Measurements from ENCODE around the gene ARSA.
"Not testable (repeated sequence)": the region's sequence is repeated elsewhere in the genome, so short reads cannot be mapped to it uniquely, and the experiment has no call there.

Gene ARSA

GRCh38 chr22:50621356-50621880 is 6.5 kb downstream of the ARSA start:
- Histone ChIP-seq H3K4me3 (peak overlapping the region; percentile 49 to 69 (median 56)), H3K36me3 (peaks cover 0 to 17% (median 8%) of the 10 kb centered on the region in 11 experiments; a peak in 11 of 22 replicates), H3K4me1 (peaks cover 30 to 57% (median 43%) of the 10 kb centered on the region in 10 experiments), H3K9ac (peak overlapping the region; percentile 36 to 75 (median 56); a peak in 20 of 22 replicates), H3K9me3 (replicated peaks in 1 of 11) (no peaks in the 10 kb centered on the region), H3K27me3 (no peaks in the 10 kb centered on the region), H3K27ac (peak overlapping the region in 10 of 11 experiments; percentile 29 to 71 (median 48); a peak in 19 of 22 replicates), H3K4me2 (peak overlapping the region; percentile 88 to 100 (median 96)), H4K20me1 (peaks cover 0 to 25% (median 0%) of the 10 kb centered on the region in 11 experiments; a peak in 6 of 22 replicates)
- TF ChIP-seq Cebpa-rat (IDR thresholded peaks at IDR 0.05), result no peak

DNA sequence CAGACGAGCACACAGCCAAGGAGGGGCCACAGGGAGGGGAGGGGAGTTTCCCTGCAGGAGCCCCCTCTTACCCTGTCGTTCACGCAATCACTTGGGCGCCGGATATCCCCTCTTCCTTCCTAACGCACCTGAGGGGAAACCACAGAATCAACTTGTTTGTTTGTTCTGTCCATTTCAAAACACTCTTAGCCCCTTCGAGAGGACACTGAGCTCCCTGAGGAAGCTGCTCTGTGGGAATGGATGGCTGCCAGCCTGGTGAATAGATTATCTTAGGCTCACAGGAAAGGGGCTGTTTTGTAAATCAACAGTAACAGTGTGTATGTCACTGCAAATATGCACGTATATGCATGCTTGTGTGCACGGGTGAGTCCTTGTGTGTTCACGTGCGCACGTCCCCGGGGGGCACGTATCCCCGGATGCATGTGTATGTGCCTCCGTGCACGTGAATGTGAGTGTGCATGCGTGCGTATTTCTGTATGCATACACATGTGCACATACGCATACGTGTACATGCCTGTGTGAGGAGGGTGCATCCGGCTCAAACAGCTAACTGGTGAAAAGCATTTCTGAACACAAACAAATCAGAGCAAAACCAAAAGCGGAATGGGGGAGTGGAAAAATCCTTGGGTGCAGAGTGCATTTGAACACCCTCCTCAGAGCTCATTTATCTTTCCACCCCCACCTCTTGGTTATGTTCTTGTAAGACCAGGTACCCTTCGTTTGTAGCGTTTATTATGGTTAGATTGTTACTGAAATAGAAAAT is 7.2 kb downstream of the ARSA start:
- no peaks in the 10 kb centered on the region for H3K9me3 ChIP-seq (replicated peaks in 1 of 11)
- peak overlapping the region in 6 of 11 experiments; percentile 6 to 71 (median 60); a peak in 10 of 22 replicates for H3K27ac ChIP-seq
- TF ChIP-seq Cebpa-rat (IDR thresholded peaks at IDR 0.05), result peak in 2 of 11 experiments; percentile 40 to 66; a peak in 3 of 22 replicates
- H3K9ac ChIP-seq, result peak overlapping the region in 10 of 11 experiments; percentile 36 to 75 (median 56); a peak in 19 of 22 replicates
- H3K4me1 ChIP-seq, result peaks cover 27 to 51% (median 39%) of the 10 kb centered on the region in 10 experiments
- peak overlapping the region; percentile 49 to 69 (median 56) for H3K4me3 ChIP-seq
- no peaks in the 10 kb centered on the region for H3K27me3 ChIP-seq
- peak overlapping the region; percentile 88 to 100 (median 96) for H3K4me2 ChIP-seq
- H4K20me1 ChIP-seq, result peaks cover 0 to 19% (median 0%) of the 10 kb centered on the region in 11 experiments; a peak in 3 of 22 replicates
- H3K36me3 ChIP-seq, result peaks cover 0 to 11% (median 4%) of the 10 kb centered on the region in 11 experiments; a peak in 11 of 22 replicates

GRCh38 chr22:50614296-50614695 is 13.7 kb downstream of the ARSA start:
- H3K4me2 ChIP-seq; H3K27ac ChIP-seq; H3K4me1 ChIP-seq; H3K27me3 ChIP-seq; H4K20me1 ChIP-seq; H3K36me3 ChIP-seq; H3K4me3 ChIP-seq; H3K9ac ChIP-seq; H3K9me3 ChIP-seq (replicated peaks in 1 of 11): not testable (repeated sequence)

- peaks cover 0 to 8% (median 0%) of the 10 kb centered on the region in 11 experiments; a peak in 2 of 22 replicates for H4K20me1 ChIP-seq
- H3K36me3 ChIP-seq, result no peaks in the 10 kb centered on the region
- H3K27me3 ChIP-seq, result no peaks in the 10 kb centered on the region; a peak in 3 of 22 replicates
- H3K27ac ChIP-seq, result no peak overlapping the region
- TF ChIP-seq Cebpa-rat (IDR thresholded peaks at IDR 0.05), result no peak
- H3K4me1 ChIP-seq, result peaks cover 0 to 7% (median 0%) of the 10 kb centered on the region in 10 experiments; a peak in 1 of 20 replicates
- no peaks in the 10 kb centered on the region for H3K9me3 ChIP-seq (replicated peaks in 1 of 11)
- no peak overlapping the region for H3K9ac ChIP-seq
- H3K4me3 ChIP-seq, result no peak overlapping the region
- H3K4me2 ChIP-seq, result no peak overlapping the region
Observed at GRCh38 chr22:50613291-50613981, 14.5 kb downstream of the ARSA start.

DNA sequence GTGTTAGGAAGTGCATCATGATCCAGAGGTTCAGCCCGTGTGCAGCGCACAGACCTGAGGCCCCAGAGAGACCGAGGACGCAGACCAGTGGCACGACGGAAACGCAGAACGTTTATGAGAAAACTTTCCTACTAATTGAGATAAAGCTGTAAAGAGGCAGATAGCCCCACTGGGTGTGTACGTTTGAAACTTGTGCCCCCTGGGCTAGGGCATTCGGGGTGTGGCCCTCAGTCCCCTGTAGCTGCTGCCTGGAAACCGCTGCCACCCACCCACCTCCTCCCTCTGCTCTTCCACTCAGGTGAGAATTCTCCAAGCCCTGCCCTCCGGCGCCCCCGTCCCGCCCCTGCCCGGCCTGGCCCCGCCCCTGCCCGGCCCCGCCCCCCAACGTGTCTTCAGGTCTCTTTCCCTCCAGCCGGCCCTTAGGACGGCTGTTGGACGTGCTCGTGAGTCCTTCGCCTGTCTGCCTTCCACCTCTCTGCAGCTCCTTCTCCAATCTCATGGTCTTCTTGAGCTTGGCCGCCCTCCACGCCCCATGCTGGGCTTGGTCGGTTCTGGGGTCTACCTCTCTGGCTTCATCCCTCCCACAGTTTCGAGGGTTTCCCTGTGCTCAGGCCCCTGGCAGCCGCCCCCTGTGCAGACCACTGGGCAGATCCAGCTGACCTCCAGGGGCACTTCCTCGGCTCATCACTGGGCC is 15.3 kb downstream of the ARSA start:
- H3K36me3 ChIP-seq, result no peaks in the 10 kb centered on the region
- no peak overlapping the region for H3K4me2 ChIP-seq
- H3K4me1 ChIP-seq, result peaks cover 0 to 7% (median 0%) of the 10 kb centered on the region in 10 experiments; a peak in 1 of 20 replicates
- H3K9me3 ChIP-seq (replicated peaks in 1 of 11), result no peaks in the 10 kb centered on the region
- peaks cover 0 to 14% (median 0%) of the 10 kb centered on the region in 11 experiments; a peak in 3 of 22 replicates for H4K20me1 ChIP-seq
- no peak overlapping the region for H3K9ac ChIP-seq
- no peak for TF ChIP-seq Cebpa-rat (IDR thresholded peaks at IDR 0.05)
- H3K4me3 ChIP-seq, result no peak overlapping the region
- no peak overlapping the region for H3K27ac ChIP-seq
- peaks cover 0 to 6% (median 2%) of the 10 kb centered on the region in 11 experiments; a peak in 7 of 22 replicates for H3K27me3 ChIP-seq

DNA sequence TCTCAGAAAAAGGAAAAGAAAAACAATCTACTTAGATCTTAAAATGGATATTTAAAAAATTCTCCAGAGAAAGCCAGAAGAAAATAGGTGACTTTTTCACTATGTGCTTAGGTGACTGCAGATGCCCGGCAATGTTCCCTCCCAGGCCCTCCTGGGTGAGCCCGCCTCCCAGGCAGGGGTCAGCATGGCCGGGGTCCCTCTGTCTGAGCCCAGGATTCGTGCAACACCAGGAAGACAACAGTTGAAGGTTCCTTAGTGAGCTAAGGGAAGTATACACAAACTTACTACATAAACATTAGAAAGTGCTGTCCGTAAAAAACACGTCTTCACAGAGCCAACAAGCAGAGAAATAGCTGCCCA is 15.8 kb downstream of the ARSA start:
- peaks cover 0 to 12% (median 7%) of the 10 kb centered on the region in 11 experiments; a peak in 8 of 22 replicates for H3K27me3 ChIP-seq
- TF ChIP-seq Cebpa-rat (IDR thresholded peaks at IDR 0.05), result no peak
- H3K4me2 ChIP-seq, result no peak overlapping the region
- no peak overlapping the region for H3K4me3 ChIP-seq
- H3K4me1 ChIP-seq, result peaks cover 0 to 7% (median 0%) of the 10 kb centered on the region in 10 experiments; a peak in 1 of 20 replicates
- no peaks in the 10 kb centered on the region for H3K9me3 ChIP-seq (replicated peaks in 1 of 11)
- H3K27ac ChIP-seq, result no peak overlapping the region
- no peak overlapping the region for H3K9ac ChIP-seq
- no peaks in the 10 kb centered on the region for H3K36me3 ChIP-seq
- peaks cover 0 to 16% (median 0%) of the 10 kb centered on the region in 11 experiments; a peak in 3 of 22 replicates for H4K20me1 ChIP-seq

GRCh38 chr22:50611341-50612060 is 16.5 kb downstream of the ARSA start:
- TF ChIP-seq Cebpa-rat (IDR thresholded peaks at IDR 0.05), result no peak
- Histone ChIP-seq H3K9me3 (replicated peaks in 1 of 11) (no peaks in the 10 kb centered on the region), H3K27me3 (peaks cover 0 to 18% (median 8%) of the 10 kb centered on the region in 11 experiments; a peak in 8 of 22 replicates), H3K4me1 (peaks cover 0 to 7% (median 0%) of the 10 kb centered on the region in 10 experiments; a peak in 1 of 20 replicates), H3K27ac (no peak overlapping the region), H3K4me2 (no peak overlapping the region), H3K36me3 (no peaks in the 10 kb centered on the region), H3K4me3 (no peak overlapping the region), H3K9ac (no peak overlapping the region), H4K20me1 (peaks cover 0 to 18% (median 0%) of the 10 kb centered on the region in 11 experiments; a peak in 3 of 22 replicates)

GRCh38 chr22:50610581-50610980 is 17.4 kb downstream of the ARSA start:
- Histone ChIP-seq H3K27ac (no peak overlapping the region), H3K36me3 (no peaks in the 10 kb centered on the region), H3K4me3 (no peak overlapping the region), H4K20me1 (peaks cover 0 to 27% (median 0%) of the 10 kb centered on the region in 11 experiments; a peak in 6 of 22 replicates), H3K4me1 (peaks cover 0 to 7% (median 2%) of the 10 kb centered on the region in 10 experiments; a peak in 6 of 20 replicates), H3K9ac (no peak overlapping the region), H3K9me3 (replicated peaks in 1 of 11) (no peaks in the 10 kb centered on the region), H3K27me3 (peaks cover 0 to 27% (median 13%) of the 10 kb centered on the region in 11 experiments; a peak in 13 of 22 replicates), H3K4me2 (no peak overlapping the region)
- no peak for TF ChIP-seq Cebpa-rat (IDR thresholded peaks at IDR 0.05)

Measured in BLaER1 treated with 17β-estradiol and CSF1 and Interleukin-3, amounts not matched to agents 10 nM and 100 nM (cell line).